ENCODE results near the gene UXT. TPM values are rescaled to one million over a fixed set of nuclear protein-coding genes. Genes with fewer than 3 reads are reported as not detected.

The UXT gene
- polyA plus RNA-seq, 3 donors = 134 to 213 (median 174) TPM

DNA sequence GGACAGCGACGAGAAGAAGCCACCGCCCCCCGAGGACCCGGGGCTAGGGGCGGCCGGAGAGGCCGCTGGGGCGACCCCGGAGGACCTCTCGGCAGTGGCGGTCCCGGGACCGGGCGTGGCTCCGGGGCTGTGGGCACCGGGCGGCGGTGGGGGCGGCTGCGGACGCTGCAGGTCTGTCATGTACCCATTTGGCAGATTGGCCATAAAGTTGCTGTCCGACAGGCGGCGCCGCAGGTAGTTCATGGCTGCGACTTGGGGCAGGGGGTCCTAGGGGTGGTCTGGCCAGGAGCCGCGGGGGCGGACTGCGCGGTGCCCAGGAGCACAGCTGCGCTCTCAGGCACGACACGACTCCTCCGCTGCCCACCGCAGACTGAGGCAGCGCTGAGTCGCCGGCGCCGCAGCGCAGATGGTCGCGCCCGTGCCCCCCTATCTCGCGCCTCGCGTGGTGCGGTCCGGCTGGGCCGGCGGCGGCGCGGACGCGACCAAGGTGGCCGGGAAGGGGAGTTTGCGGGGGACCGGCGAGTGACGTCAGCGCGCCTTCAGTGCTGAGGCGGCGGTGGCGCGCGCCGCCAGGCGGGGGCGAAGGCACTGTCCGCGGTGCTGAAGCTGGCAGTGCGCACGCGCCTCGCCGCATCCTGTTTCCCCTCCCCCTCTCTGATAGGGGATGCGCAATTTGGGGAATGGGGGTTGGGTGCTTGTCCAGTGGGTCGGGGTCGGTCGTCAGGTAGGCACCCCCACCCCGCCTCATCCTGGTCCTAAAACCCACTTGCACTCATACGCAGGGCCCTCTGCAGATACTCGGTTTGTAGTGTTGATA lies 39.3 kb downstream of the UXT start, which contains the start of gene SYN1:
SYN1 (minus strand) TSS at position 372 of the 817 bp plus-strand sequence; CDS start at position 243, 129 bp downstream.
- Histone ChIP-seq H3K9me3 (replicated peaks in 1 of 2; ENCODE audit: control insufficient read depth in 1 of 2, insufficient read depth in 1 of 2, low read length in 2 of 2) (no peaks in the 10 kb centered on the region), H3K9ac (ENCODE audit: insufficient read depth, low read length, poor library complexity, severe bottlenecking) (no peak within 1 kb of the TSS), H3K36me3 (replicated peaks in 1 of 2; ENCODE audit: control insufficient read depth in 1 of 2, insufficient read depth in 2 of 2, low read length in 2 of 2) (peaks cover 2% of the 10 kb centered on the region in 2 donors), H3K4me1 (ENCODE audit: control insufficient read depth in 1 of 2, insufficient read depth in 2 of 2, low read length in 2 of 2) (peaks cover 13 to 21% of the 10 kb centered on the region in 2 donors), H3K27ac (ENCODE audit: low read depth in 1 of 2, low read length in 2 of 2) (no peak within 1 kb of the TSS), H3K79me2 (ENCODE audit: insufficient read depth, low read length) (no peaks in the 10 kb centered on the region), H3K4me3 (replicated peaks in 1 of 3; ENCODE audit: low read depth in 2 of 3, low read length in 3 of 3) (peak within 1 kb of the TSS in 1 of 3 experiments; percentile 51), H2AFZ (ENCODE audit: insufficient read depth, low read depth, low read length, poor library complexity, severe bottlenecking) (peak within 1 kb of the TSS; percentile 46), H3K27me3 (ENCODE audit: control insufficient read depth in 2 of 2, insufficient read depth in 2 of 2, low read length in 2 of 2) (peaks cover 0 to 4% of the 10 kb centered on the region in 2 donors), H3K4me2 (replicated peaks; ENCODE audit: extremely low read depth, low read length, poor library complexity, severe bottlenecking) (peak within 1 kb of the TSS; percentile 57), H4K20me1 (ENCODE audit: insufficient read depth, low read length) (peaks cover 25% of the 10 kb centered on the region)
- no peak for TF ChIP-seq CTCF (IDR thresholded peaks at IDR 0.05)
- Mint-ChIP-seq H3K27me3 (ENCODE audit: low read depth in 3 of 3) (peaks cover 9 to 21% (median 13%) of the 10 kb centered on the region in 3 donors), H3K9me3 (peaks cover 0 to 10% (median 2%) of the 10 kb centered on the region in 7 donors), H3K4me3 (peak within 1 kb of the TSS in 1 of 2 donors; percentile 71), H3K4me1 (peaks cover 18% of the 10 kb centered on the region), H3K36me3 (peaks cover 5% of the 10 kb centered on the region in 2 donors), H3K27ac (no peak within 1 kb of the TSS)
- WGBS (ENCODE audit: insufficient coverage) = 4% methylated on average over 40 of the region's 88 CpGs
- intact Hi-C loops (cut with micrococcal nuclease) = loop anchor here in 1 of 2 donors (5.0 kb wide), 1 partner anchor 42 kb away; no protein-coding TSS in a partner anchor
- peak; percentile 78 to 91 (median 81) for DNase-seq

DNA sequence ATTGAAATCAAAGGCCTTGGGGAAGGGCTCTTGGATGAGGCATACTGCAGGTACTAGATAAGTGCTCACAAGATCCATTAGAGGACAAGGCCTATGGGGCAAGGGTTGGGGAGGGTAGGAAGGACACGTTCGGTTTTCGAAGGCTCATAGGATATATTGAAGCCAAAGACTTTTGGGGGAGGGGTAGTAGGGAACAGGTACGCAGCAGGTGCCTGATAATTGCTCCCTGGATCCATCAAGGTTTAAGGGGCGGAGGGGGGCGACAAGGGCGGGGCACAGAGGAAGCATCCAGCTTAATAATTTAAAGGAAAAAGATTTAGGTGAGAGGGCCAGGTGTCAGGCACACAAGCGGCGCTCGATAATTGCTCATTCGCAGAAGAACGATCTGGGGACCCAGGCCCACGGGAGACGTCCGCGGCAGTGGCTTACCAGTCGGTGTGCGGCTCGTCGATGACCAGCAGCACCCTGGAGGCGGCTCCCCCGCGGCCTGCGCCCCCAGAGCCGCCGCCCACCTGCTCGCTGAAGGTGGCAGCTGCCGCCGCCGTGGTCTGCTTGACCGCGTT lies 40.0 kb downstream of the UXT start:
- no peak overlapping the region for H2AFZ ChIP-seq (ENCODE audit: insufficient read depth, low read depth, low read length, poor library complexity, severe bottlenecking)
- no peaks in the 10 kb centered on the region for H3K9me3 ChIP-seq (replicated peaks in 1 of 2; ENCODE audit: control insufficient read depth in 1 of 2, insufficient read depth in 1 of 2, low read length in 2 of 2)
- H3K4me2 ChIP-seq (replicated peaks; ENCODE audit: extremely low read depth, low read length, poor library complexity, severe bottlenecking) = peak overlapping the region; percentile 57
- DNase-seq = no peak
- H3K4me1 Mint-ChIP-seq = peaks cover 13% of the 10 kb centered on the region
- peak overlapping the region in 1 of 3 experiments; percentile 51 for H3K4me3 ChIP-seq (replicated peaks in 1 of 3; ENCODE audit: low read depth in 2 of 3, low read length in 3 of 3)
- H3K27ac Mint-ChIP-seq = no peak overlapping the region
- no peak for TF ChIP-seq CTCF (IDR thresholded peaks at IDR 0.05)
- intact Hi-C loops (cut with micrococcal nuclease) = loop anchor here in 1 of 2 donors (5.0 kb wide), 1 partner anchor 42 kb away; no protein-coding TSS in a partner anchor
- no peak overlapping the region for H3K27ac ChIP-seq (ENCODE audit: low read depth in 1 of 2, low read length in 2 of 2)
- peaks cover 11 to 24% (median 12%) of the 10 kb centered on the region in 3 donors for H3K27me3 Mint-ChIP-seq (ENCODE audit: low read depth in 3 of 3)
- H3K36me3 Mint-ChIP-seq = peaks cover under 1 to 1% of the 10 kb centered on the region in 2 donors
- peaks cover 18% of the 10 kb centered on the region for H4K20me1 ChIP-seq (ENCODE audit: insufficient read depth, low read length)
- H3K9me3 Mint-ChIP-seq = peaks cover 0 to 10% (median 2%) of the 10 kb centered on the region in 7 donors
- peak overlapping the region in 1 of 2 donors; percentile 71 for H3K4me3 Mint-ChIP-seq
- H3K36me3 ChIP-seq (replicated peaks in 1 of 2; ENCODE audit: control insufficient read depth in 1 of 2, insufficient read depth in 2 of 2, low read length in 2 of 2) = no peaks in the 10 kb centered on the region
- H3K27me3 ChIP-seq (ENCODE audit: control insufficient read depth in 2 of 2, insufficient read depth in 2 of 2, low read length in 2 of 2) = peaks cover 0 to 4% of the 10 kb centered on the region in 2 donors
- no peaks in the 10 kb centered on the region for H3K79me2 ChIP-seq (ENCODE audit: insufficient read depth, low read length)
- H3K9ac ChIP-seq (ENCODE audit: insufficient read depth, low read length, poor library complexity, severe bottlenecking) = no peak overlapping the region
- H3K4me1 ChIP-seq (ENCODE audit: control insufficient read depth in 1 of 2, insufficient read depth in 2 of 2, low read length in 2 of 2) = peaks cover 9 to 14% of the 10 kb centered on the region in 2 donors
- WGBS (ENCODE audit: insufficient coverage) = 23% methylated on average over 22 of the region's 32 CpGs

Data from CD14-positive monocyte (primary cell).